Stimulated activated CD8-positive, alpha-beta memory T cell treated with anti-CD3 and anti-CD28 coated beads, Interleukin-7, amount 100 ng/mL, for 4 hours (primary cell): ENCODE results near the gene MAPK4.

ENCODE experiments used
- DNase-seq, 2 donors: peaks; one replicate each; pipeline ENCODE4 v3.0.0-alpha.2; 2020; ENCODE audit warnings: low read depth in 2 of 2

The MAPK4 gene

GRCh38 chr18:50719471-50720324, 159.8 kb downstream of the MAPK4 start:
- DNase-seq = no peak

GRCh38 chr18:50720325-50720674, 160.4 kb downstream of the MAPK4 start:
- DNase-seq = no peak

GRCh38 chr18:50721006-50721405, 161.1 kb downstream of the MAPK4 start:
- DNase-seq = no peak

GRCh38 chr18:50721451-50722120, 161.7 kb downstream of the MAPK4 start:
- no peak for DNase-seq

GRCh38 chr18:50722311-50722710, 162.4 kb downstream of the MAPK4 start:
- no peak for DNase-seq

GRCh38 chr18:50724751-50725151, 164.9 kb downstream of the MAPK4 start:
- no peak for DNase-seq

GRCh38 chr18:50726960-50727589, 167.2 kb downstream of the MAPK4 start:
- DNase-seq = no peak

- DNase-seq = no peak
These were observed 168.0 kb downstream of the MAPK4 start for GRCh38 chr18:50727721-50728471.

- no peak for DNase-seq
These were observed 169.5 kb downstream of the MAPK4 start for GRCh38 chr18:50729376-50729775.

GRCh38 chr18:50729986-50730385, 170.1 kb downstream of the MAPK4 start:
- DNase-seq = no peak

GRCh38 chr18:50734342-50734741, 174.5 kb downstream of the MAPK4 start:
- DNase-seq = no peak

GRCh38 chr18:50734886-50735285, 175.0 kb downstream of the MAPK4 start:
- DNase-seq = no peak

GRCh38 chr18:50737127-50737526, 177.2 kb downstream of the MAPK4 start:
- DNase-seq = no peak

GRCh38 chr18:50738098-50738757, 178.3 kb downstream of the MAPK4 start:
- DNase-seq = no peak

GRCh38 chr18:50742952-50743351, 183.1 kb downstream of the MAPK4 start:
- DNase-seq = no peak

- DNase-seq = no peak
These were observed 184.4 kb downstream of the MAPK4 start for GRCh38 chr18:50744253-50744652.

GRCh38 chr18:50745945-50746344, 186.1 kb downstream of the MAPK4 start:
- no peak for DNase-seq

- no peak for DNase-seq
These were observed 188.0 kb downstream of the MAPK4 start for GRCh38 chr18:50747849-50748242.

GRCh38 chr18:50748243-50749229, 188.6 kb downstream of the MAPK4 start:
- DNase-seq = no peak

- no peak for DNase-seq
These were observed 189.5 kb downstream of the MAPK4 start for GRCh38 chr18:50749421-50749820.
